Measurements from ENCODE around the gene ITPR1. TPM values are rescaled to one million over a fixed set of nuclear protein-coding genes. Genes with fewer than 3 reads are reported as not detected.

ITPR1 gene
- total and polyA plus RNA-seq, 2 of the 4 experiments (the other 2 are of a cell fraction), result 1.8 to 5.7 TPM

DNA sequence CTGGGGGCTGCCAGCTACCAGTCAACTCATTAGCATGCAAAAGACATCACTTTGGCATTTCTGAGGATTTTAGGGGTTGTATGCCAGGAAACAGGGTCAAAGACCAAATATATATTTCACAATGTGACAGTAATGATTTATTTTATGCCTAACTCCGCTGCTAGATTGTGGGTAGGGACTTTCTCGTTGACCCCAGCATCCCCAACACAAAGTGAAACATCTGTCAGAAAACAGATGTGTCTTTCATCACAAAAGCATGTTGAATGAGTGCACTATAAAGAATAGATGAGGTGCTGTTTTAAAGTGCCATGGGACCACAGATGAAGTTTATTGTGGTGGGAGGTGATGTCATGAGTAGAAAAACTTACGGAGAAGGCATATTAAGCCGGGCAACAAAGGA is 59.7 kb downstream of the ITPR1 start:
- no peak overlapping the region for H3K4me2 ChIP-seq (ENCODE audit: low read depth, low read length)
- TF ChIP-seq POLR2A (IDR thresholded peaks at IDR 0.05; ENCODE audit: low read depth, low read length), result no peak
- TF ChIP-seq, protein P1, sequence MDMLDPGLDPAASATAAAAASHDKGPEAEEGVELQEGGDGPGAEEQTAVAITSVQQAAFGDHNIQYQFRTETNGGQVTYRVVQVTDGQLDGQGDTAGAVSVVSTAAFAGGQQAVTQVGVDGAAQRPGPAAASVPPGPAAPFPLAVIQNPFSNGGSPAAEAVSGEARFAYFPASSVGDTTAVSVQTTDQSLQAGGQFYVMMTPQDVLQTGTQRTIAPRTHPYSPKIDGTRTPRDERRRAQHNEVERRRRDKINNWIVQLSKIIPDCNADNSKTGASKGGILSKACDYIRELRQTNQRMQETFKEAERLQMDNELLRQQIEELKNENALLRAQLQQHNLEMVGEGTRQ (IDR thresholded peaks at IDR 0.05; ENCODE audit: low read depth, low read length), result no peak
- no peak for TF ChIP-seq RFX5 (IDR thresholded peaks at IDR 0.05; ENCODE audit: low read depth, low read length)
- TF ChIP-seq, protein P2, sequence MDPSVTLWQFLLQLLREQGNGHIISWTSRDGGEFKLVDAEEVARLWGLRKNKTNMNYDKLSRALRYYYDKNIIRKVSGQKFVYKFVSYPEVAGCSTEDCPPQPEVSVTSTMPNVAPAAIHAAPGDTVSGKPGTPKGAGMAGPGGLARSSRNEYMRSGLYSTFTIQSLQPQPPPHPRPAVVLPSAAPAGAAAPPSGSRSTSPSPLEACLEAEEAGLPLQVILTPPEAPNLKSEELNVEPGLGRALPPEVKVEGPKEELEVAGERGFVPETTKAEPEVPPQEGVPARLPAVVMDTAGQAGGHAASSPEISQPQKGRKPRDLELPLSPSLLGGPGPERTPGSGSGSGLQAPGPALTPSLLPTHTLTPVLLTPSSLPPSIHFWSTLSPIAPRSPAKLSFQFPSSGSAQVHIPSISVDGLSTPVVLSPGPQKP (IDR thresholded peaks at IDR 0.05; ENCODE audit: borderline replicate concordance, low read depth, low read length), result no peak
- no peak for TF ChIP-seq BHLHE40 (IDR thresholded peaks at IDR 0.05; ENCODE audit: low read depth, low read length)
- TF ChIP-seq FOS (IDR thresholded peaks at IDR 0.05; ENCODE audit: low read depth, low read length), result no peak
- TF ChIP-seq RAD21 (IDR thresholded peaks at IDR 0.05; ENCODE audit: low read length), result no peak
- TF ChIP-seq NFE2L2 (IDR thresholded peaks at IDR 0.05; ENCODE audit: low read depth, low read length), result no peak
- TF ChIP-seq, protein P3, sequence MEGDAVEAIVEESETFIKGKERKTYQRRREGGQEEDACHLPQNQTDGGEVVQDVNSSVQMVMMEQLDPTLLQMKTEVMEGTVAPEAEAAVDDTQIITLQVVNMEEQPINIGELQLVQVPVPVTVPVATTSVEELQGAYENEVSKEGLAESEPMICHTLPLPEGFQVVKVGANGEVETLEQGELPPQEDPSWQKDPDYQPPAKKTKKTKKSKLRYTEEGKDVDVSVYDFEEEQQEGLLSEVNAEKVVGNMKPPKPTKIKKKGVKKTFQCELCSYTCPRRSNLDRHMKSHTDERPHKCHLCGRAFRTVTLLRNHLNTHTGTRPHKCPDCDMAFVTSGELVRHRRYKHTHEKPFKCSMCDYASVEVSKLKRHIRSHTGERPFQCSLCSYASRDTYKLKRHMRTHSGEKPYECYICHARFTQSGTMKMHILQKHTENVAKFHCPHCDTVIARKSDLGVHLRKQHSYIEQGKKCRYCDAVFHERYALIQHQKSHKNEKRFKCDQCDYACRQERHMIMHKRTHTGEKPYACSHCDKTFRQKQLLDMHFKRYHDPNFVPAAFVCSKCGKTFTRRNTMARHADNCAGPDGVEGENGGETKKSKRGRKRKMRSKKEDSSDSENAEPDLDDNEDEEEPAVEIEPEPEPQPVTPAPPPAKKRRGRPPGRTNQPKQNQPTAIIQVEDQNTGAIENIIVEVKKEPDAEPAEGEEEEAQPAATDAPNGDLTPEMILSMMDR (conservative IDR thresholded peaks at IDR 0.05; ENCODE audit: low read depth, low read length), result no peak
- no peak for TF ChIP-seq SMC3 (IDR thresholded peaks at IDR 0.05; ENCODE audit: low read depth, low read length)
- TF ChIP-seq MAZ (IDR thresholded peaks at IDR 0.05; ENCODE audit: borderline replicate concordance, low read depth, low read length), result no peak
- TF ChIP-seq MXI1 (IDR thresholded peaks at IDR 0.05; ENCODE audit: borderline replicate concordance, low read depth, low read length), result no peak
- TF ChIP-seq CHD1 (IDR thresholded peaks at IDR 0.05; ENCODE audit: low read depth, low read length), result no peak
- TF ChIP-seq MAFK (IDR thresholded peaks at IDR 0.05; ENCODE audit: low read depth, low read length), result no peak
- TF ChIP-seq RCOR1 (IDR thresholded peaks at IDR 0.05; ENCODE audit: insufficient replicate concordance, low read length), result no peak
- TF ChIP-seq CEBPB (IDR thresholded peaks at IDR 0.05; ENCODE audit: low read depth, low read length), result no peak
- peaks cover 2% of the 10 kb centered on the region; the same call in 1 of the 2 replicates for H3K27me3 ChIP-seq (ENCODE audit: control insufficient read depth, insufficient read depth, low read length)
- no peak for ATAC-seq (ENCODE audit: low read depth)
- no peak overlapping the region for H2AFZ ChIP-seq (replicated peaks; ENCODE audit: low read length, poor library complexity)
- no TSS peak for BruUV-seq (replicated peaks)
- no peak overlapping the region for H2AK5ac ChIP-seq (ENCODE audit: low read depth, low read length)
- no peaks in the 10 kb centered on the region for H3K36me3 ChIP-seq (ENCODE audit: control insufficient read depth, insufficient read depth, low read length)
- no peak overlapping the region for H3K27ac ChIP-seq (ENCODE audit: insufficient read depth, low read length)
- H3K9me1 ChIP-seq (ENCODE audit: insufficient read depth, low read length), result no peaks in the 10 kb centered on the region
- no peak for DNase-seq
- H2BK20ac ChIP-seq (ENCODE audit: low read depth, low read length), result no peak overlapping the region
- intact Hi-C loops (cut with micrococcal nuclease) (no loop called here), dilution Hi-C loops (cut with HindIII; ENCODE audit: low sequenced_read_pairs, unreplicated experiment) (no loop called here), in situ Hi-C loops (cut with MboI; ENCODE audit: low sequenced_read_pairs) (no loop called here)
- no peak overlapping the region for H3K56ac ChIP-seq (ENCODE audit: extremely low read depth, insufficient read depth, low read length)
- POLR2A ChIA-PET (ENCODE audit: unreplicated experiment), result interaction anchor here (0.5 to 0.6 kb wide), 2 partner anchors 50 to 60 kb away, joined by 3 read pairs; no protein-coding TSS in a partner anchor
- CTCF ChIA-PET, result no interaction called here
- WGBS, 2 experiments (ENCODE audit: extremely low coverage in 2 of 2, insufficient read length in 1 of 2), result no CpG with 5 or more reads among the region's 4 CpGs
- no peaks in the 10 kb centered on the region for H4K20me1 ChIP-seq (ENCODE audit: insufficient read depth, low read length)
- H3K9ac ChIP-seq (ENCODE audit: low read depth, low read length), result no peak overlapping the region
- H3K9me3 ChIP-seq (ENCODE audit: control insufficient read depth, insufficient read depth, low read length), result no peaks in the 10 kb centered on the region
- no peak overlapping the region for H3K18ac ChIP-seq (ENCODE audit: low read depth, low read length)
- no peak overlapping the region for H3K4ac ChIP-seq (ENCODE audit: low read depth, low read length)
- no peak overlapping the region for H2BK5ac ChIP-seq (ENCODE audit: low read depth, low read length, poor library complexity, severe bottlenecking)
- no peak overlapping the region for H2BK15ac ChIP-seq (ENCODE audit: low read depth, low read length)
- no peak overlapping the region for H2BK120ac ChIP-seq (ENCODE audit: low read depth, low read length)
- no peak overlapping the region for H4K5ac ChIP-seq (ENCODE audit: low read depth, low read length)
- H4K8ac ChIP-seq (ENCODE audit: low read depth in 2 of 2, low read length in 2 of 2), result no peak overlapping the region
- H2AK9ac ChIP-seq (replicated peaks; ENCODE audit: low read depth, low read length, poor library complexity), result no peak overlapping the region
- H3K23ac ChIP-seq (ENCODE audit: low read depth, low read length), result no peak overlapping the region
- no peak overlapping the region for H3K14ac ChIP-seq (replicated peaks; ENCODE audit: low read depth, low read length)
- no peak overlapping the region for H4K91ac ChIP-seq (ENCODE audit: insufficient read depth, low read depth, low read length)
- H3K4me3 ChIP-seq (ENCODE audit: insufficient read depth, low read depth, low read length), result no peak overlapping the region
- no peaks in the 10 kb centered on the region for H3K4me1 ChIP-seq (ENCODE audit: control insufficient read depth, insufficient read depth, low read length)
- no peaks in the 10 kb centered on the region for H3K79me1 ChIP-seq (ENCODE audit: low read depth in 1 of 2, low read length in 2 of 2)
